NCI-H446 treated with DMSO at 0.1 percent for 48 hours (cell line): ENCODE measurements around the gene IL16.

ENCODE experiments used
- DNase-seq: peaks from one replicate; lab custom pipeline; 2025; lab: John Stamatoyannopoulos, UW

Gene IL16

DNA sequence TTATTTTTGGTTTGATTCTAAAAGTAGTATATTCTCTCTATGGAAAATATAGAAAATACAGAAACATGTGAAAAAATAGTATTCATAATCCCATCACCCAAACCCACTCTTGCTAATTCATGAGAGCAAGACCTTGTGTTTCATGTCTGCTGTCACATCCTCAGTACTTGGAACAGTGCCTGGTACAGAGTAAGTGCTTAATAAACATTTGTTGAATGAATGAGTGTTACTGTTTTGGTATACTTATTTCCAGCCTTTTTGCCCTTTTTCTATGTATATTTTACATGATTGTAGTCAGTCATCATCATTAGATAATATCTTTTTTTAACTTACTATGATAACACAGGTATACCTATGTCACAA is 59.3 kb downstream of the IL16 start:
- no peak for DNase-seq

DNA sequence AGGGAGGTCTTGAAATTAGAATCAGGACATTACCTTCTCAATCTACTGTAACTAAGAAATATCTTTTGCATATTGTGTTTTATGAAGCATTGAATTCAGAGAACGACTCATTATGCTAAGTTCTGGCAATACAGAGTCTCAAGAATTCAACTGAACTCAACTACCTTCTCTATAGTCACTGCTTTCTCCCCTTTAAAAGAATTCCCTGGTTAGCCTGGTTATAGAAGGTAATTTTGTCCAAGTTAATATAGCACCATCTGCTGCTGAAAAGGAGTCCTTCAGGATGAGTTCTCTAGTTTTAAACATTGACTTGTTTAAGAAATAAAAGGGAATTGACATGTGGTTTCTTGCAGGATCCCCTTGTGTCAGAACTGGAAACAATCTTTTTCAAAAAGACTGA is 60.2 kb downstream of the IL16 start:
- peak; percentile 20 for DNase-seq

DNA sequence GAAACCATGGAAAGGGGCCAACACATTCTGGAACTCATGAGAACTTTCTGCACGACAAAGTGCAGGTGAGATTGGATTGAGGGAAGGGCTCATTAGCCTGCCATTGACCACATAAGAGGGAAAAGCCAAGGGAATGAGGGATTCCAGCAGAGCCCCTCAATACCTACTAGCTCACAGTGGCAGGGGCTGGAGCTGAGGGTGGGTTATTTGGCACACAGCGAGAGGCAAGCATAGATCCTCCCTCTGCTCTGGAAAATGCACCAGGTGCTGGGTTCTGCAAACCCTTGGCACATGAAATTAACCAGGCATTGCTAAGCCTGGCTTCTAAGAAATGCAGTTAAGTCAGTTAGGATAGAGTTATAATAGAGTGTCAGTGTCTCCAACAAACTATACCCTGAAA is 60.8 kb downstream of the IL16 start:
- no peak for DNase-seq

DNA sequence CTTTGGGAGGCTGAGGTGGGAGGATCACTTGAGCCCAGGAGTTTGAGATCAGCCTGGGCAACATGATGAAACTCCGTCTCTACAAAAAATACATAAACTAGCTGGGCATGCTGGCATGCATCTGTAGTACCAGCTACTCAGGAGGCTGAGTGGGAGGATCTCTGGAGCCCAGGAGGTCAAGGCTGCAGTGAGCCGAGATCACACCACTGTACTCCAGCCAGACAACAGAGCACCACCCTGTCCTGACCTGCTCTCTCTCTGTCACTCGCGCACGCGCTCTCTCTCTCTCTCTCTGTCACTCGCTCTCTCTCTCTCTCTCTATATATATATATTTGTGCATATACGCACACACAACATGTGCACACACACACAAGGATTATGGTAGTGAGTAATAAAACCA is 61.8 kb downstream of the IL16 start:
- DNase-seq: no peak

DNA sequence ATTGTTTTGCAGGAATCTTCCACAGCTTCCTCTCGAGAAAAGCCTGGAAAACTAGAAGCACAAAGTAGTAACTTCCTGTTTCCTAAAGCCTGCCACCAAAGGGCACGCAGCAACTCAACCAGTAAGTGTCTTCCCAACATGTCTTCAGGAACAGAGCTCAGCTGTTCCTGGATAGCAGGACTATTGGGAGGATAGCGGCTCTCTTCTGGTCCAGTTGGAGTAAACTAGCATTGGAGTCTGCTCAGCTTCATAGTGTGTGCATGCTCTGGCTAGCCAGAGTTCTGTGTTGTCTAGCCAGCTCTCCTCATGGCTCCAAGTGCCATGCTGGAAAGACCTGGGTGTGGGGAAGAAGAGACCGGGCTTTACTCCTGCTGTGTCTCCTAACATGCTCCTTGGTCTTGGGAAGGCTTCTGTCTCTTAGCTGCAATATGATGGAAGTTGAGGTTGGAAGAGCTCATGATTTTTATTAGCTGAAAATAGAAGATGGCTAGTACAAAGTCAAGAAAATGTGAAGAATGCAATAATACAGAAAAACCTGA is 63.1 kb downstream of the IL16 start:
- DNase-seq: no peak

DNA sequence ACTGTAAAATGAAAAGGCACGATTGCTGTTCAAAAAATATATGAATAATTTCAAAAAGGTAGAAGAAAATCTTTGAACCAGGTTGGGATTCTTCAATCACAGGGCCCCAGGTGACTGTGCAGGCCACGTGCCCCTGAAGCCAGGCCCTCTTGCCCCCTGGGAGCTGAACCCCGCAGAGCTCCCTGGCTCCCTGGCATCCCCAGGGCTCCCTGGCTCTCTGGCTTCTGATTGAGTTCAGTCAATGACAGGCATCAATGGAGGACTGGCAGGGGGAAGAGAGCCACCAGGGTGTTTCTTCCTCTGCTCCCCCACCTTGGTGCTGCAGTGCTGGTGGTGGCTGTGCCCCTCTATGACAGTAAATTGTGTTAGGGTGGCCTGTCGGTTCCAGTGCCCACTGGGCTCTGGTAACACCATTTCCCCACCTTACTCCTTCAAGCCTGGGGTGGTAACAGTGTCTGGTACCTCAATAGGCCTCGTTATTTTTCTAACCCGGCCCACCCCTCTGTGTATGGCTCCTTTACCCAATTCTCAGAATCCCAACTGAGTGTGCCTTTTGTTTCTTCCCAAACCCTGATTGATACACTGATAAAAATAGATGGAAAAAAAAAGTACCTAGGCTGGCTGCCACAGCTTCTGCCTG is 64.6 kb downstream of the IL16 start:
- DNase-seq: no peak

DNA sequence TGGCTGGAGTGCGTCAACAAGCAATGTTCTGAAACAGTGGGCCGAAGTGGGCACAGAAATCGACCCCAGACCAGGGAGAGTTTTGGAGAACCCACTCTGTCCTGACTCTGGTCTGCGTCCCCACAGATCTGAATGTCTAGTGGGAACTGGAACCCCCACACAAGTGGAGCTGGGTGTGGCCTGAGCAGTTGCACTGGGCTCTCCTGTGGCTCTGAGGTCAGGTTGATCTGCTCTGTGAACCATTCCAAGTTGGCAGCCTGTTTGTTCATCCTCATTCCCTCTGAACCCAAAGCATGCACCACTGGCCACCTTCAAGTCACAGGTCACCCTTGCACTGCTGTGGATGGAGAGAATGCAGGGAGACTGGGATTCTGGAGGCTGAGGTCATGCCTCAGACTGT is 66.8 kb downstream of the IL16 start:
- DNase-seq: no peak

DNA sequence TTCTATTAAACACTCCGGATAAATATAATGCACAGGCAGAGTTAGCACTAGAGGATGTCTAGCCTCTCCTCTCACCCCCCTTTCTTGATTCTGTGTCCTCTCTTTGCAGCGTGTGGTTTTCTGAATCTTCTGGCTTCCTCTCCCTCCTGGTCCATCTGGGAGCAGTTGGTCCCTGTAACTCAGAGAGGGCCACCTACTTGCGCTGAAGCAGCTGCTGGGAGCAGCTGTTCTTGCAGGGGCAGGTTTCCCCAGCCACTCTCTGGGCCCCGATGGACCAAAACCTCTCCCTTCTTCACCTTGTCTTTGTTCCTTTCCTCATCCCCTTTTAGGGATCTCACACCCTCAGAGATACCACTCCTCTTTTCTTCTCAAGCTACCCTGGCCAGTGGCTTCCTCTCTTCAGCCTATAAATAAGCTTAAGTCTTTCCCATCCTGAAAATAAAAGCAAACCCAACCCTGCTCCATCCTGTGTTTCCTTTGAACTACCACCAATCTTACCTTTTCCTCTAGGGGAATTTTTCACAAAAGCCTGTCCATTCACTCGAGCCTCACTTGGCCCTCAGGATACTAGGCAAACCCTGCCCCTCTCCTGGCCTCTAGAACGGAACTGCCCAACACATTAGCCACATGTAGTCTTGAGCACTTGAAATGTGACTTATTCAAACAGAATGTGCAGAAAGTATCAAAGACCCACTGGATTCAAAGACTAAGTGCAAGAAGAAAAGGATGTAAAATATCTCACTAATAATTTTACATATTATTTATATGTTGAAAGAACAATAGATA is 67.6 kb downstream of the IL16 start:
- DNase-seq: no peak

DNA sequence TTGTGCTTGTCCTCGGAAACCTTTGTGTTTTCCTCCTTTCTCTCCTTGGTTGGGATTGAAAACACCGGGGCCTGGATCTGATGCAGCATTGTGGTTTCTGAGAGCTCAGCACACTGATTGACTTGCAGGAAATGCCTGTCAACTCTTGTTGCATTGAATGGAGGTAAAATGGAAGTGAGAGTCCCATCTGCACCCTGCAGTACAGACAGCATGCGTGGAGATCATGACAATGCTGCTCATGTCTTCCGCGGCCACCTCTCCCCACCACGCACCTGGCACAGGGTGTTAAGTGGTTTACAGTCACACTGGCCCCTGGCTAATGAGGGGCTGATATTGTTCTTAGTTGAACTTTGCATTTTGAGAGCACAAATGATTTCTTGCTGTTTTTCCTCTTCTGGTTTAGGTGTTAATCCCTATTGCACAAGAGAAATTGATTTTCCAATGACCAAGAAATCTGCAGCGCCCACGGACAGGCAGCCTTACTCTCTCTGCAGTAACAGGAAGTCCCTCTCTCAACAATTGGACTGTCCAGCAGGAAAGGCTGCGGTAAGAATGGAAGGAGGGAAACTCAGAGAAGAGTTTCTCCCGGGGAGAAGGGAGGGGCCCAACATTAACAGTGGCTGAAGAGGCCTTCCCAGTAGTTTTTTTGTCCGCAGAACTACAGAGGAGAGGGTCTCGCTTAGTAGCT is 68.7 kb downstream of the IL16 start:
- no peak for DNase-seq

DNA sequence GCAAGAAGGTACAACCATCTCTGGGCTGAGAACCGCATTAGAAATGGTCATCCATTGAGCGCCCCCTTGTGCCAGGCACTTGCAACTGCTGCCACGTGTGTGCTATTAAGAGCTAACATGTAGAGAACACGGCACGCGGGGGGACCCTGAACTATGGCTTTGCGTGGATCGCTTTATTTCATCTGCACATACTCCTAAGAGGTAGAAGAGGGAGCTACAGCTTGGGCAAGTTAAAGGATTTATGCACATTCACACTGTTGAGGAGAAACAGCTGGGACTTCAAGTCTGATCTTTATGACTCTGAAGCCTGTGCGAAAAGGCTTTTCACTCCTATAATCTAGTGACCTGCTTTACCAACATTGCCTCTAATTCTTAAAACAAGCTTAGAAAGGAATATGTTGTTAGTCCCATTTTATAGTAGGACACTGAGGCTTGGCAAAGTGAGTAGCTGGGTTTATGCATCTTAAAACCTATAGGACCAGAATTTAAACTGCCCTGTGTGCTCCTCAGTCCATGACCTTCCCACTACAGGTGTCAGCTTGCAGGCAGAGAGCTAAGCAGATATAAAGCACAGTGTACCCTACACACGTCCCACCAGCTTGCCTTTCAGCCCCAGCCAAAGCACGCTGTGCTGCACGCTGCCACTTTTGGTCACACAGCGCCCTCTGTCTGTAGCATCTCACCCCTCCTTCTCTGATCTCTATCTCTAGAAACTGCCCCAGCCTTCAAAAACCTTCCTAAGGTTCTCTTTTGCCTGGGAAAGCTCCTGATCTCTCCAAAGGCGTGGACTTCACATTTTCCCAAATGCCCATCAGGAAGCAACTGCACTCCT is 69.5 kb downstream of the IL16 start:
- peak; percentile 61 for DNase-seq

DNA sequence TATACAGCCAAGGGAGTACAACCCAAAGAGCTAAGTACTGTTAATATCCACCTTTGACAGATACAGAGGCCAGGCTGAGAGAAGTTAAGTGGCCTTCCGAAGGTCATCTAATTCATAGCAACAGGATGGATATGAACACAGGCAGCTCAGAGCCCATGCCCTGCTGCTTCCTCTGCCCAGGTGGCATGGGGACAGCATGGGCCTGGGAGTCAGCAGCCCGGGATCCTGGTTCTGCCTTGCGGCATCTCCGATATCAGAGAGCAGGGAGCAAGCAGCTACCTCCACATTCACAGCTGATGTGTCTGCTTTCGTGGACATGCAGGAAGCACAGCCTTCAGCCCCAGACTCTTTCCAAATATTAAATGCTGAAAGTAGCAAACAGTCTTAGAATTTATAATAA is 71.7 kb downstream of the IL16 start:
- DNase-seq: no peak

DNA sequence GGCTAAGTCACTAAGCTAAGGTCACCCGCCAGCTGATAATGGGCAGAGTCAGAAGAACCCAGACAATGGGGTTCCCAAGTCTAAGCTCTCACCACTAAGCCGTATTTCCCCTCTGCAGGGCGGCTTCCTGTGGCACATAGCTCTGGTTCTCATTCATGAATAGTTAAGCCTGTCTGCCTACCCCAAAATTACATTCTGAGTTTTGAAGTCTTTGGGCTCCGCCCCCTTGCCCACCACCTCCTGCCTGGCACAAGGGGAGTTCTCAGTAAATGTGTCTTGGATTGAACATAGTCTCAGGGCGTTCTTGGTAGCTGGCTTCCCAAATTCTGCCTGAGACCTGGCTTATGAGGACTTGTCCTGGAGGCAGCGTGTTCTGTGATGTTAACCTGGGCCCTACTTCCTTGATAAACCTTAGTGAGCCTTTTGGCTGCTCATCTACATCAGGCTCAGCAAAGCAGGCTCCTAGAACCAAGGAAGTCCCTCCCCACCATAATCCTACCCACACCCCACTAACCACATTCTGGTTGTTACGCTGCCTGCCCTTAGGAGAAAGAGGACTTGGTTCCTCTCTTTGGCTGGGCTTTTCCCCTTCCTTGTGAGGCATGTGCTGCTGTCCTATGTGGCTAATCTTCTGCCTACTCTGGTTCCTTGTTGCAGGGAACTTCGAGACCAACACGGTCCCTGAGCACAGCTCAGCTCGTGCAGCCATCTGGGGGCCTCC is 72.4 kb downstream of the IL16 start:
- no peak for DNase-seq

DNA sequence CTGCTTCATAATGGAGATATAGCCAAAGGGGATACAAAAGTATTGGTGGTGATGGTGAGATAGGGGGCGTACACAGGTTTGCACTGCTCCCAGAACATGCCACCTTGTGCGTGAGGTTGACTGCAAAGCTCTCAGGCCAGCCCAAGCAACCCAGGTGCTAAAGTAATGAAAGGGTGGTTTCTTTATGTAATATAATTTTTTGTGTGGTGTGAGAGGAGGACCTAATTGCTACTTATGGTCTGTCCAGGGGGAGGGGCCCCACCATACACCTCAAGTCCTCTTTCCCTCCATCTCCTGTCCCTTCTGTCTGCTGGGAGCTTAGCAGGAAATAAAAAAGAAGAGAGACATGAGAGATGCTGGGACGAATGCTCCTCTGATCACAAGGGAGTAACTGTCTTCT is 73.5 kb downstream of the IL16 start:
- DNase-seq: no peak

DNA sequence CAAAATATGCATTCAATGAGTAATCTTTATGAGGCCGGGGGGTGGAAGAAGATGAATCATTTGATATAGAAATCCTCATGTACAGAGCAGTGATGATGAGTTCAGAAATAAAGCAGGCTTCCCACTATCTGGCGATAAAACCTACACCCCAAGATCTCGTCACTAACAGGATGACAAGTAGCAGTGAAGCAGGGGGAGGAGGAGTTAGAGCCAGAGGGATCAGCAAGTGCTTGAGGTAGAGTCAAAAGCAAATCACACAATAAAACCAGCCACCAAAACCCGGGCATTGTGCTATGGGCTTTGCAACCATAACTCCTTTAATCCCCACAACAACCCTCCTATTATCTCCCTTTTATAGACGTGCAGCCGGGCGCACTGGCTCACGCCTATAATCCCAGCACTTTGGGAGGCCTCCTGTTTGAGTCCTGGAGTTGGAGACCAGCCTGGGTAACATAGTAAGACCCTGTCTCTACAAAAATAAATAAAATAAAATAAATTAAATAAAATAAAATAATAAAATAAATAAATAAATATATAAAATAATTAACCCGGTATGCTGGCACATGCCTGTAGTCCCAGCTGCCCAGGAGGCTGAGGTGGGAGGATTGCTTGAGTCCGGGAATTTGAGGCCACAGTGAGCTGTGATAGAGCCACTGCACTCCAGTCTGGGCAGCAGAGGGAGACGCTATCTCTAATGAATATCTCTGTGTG is 74.3 kb downstream of the IL16 start:
- no peak for DNase-seq

DNA sequence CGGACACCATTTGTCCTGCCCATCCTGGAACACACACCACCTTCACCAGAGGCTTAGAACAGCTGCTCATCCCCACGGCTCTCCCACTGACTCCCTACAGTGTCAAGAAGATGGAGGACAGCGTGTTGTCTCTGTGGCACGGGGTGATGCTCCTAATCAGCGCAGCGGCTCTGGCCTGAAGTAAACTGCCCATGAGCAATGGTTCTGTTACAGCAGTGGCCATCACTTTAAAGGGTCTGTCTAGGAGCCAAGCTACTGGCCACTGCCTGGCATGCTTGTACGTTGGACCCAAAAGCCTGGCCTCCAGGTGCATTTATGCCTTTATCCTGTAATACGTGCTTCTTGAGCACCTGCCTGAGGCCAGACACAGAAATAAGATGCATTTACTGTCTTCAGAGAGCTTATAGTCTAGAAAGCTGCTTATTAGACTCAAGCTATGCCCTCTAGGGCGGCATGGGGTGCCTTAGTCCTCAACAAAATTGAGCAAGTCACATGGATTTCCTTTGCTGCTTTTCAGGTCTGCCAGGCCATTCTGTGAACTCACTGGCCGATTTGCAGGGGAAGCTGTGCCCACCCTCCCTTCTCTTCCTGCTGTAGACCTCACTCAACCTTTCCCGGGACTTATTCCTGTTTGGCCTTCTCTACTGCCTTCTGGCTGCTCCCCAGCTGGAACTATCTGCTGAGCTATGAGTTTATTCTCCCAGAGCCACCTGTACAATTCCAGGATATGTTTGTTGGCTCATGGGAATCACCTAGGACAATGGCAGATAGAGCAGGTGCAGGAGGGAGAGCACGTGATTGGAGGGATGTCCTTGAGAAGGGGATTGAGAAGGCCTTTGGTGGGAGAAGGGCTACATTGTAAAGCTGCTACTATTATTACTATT is 75.3 kb downstream of the IL16 start:
- no peak for DNase-seq

DNA sequence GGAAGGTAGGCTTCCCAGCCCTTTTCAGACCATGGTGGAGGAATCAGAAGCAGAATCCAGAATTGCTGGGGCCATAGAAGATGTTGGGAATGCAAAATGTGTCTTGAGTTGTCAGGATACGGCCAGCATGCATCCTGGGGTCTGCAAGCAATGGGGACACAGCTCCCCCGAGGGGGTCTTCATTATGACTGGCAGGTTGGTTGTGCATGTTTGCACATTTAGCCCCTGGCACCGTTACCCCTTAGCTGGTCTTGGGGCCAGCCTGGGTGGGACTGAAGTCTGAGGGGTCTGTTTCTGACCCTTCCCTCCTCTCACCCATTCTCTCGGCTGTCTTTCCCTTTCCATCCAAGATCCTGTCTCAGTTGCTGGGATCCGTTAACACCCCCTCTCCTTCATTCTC is 76.5 kb downstream of the IL16 start:
- no peak for DNase-seq

DNA sequence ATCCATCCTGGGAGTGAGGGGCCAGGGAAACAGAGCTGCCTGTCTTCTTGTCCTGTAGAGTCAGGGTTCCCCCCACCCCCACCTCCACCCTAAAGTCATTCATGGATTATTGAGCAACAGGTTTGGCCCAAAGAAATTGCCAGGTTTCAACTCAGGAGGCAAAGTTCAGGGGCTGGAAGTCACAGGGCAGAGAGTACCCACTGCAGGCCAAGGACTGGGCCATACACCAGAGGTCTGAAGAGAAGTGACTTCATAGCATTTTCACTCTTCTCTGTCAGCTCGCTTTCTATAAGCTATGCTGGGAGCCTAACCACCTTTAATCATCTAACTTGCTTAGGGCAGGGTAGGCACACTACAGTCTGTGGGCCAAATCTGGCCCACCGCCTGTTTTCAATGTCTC is 77.2 kb downstream of the IL16 start:
- DNase-seq: no peak

DNA sequence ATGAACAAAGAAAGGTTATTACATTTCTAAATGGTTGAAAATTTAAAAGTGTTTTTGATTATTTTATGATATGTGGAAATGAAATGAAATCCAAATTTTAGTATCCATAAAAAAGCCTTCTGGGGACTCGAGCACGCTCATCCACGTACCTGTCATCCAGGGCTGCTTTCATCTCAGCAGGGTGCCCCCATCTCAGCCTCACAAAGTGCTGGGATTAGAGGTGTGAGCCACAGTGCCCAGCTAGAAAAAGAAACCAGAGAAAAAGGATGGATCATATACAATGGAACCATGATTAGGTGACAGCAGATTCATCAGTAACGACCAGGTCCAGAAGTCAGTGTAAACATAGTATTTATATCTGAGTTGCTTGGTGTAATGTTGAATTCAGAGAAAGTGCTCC is 77.6 kb downstream of the IL16 start:
- no peak for DNase-seq

DNA sequence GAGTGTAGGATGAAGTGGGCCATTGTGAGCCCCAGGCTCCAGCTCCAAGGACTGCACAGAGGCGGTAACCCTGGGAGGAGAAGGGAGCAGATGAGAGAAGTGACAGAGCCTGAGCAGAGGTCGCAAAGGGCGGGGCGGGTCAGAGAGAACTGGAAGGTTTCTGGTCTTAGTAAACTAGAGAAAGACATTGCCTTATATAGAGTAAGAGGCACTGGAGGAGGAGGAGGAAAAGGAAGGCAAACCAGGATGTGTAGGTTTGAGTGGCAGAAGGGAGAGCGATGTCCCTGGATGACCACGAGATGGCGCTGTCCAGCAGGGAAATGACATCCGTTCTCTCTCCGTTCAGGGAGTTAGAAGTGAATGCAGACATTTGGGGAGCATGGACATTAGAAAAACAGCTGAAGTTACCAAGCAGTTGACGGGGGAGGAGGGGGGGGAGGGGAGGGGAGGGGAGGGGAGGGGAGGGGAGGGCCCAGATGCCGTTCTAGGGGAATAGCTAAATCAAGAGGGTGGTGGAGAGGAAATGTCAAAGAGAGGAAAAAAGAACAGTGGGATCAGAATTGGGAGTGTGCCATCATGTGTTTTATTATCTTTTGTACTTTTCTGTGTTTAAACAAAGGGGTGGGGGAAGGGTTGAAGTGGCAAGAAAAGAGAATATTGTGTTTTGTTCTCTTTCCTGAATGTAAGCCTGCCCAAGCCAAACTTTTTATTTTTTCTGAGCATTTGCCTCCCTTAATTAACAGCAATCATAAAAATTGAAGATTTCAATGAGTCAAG is 78.4 kb downstream of the IL16 start:
- DNase-seq: peak; percentile 44
